ENCODE measurements around the gene ZNF407.
"Not testable (repeated sequence)": the region's sequence is repeated elsewhere in the genome, so short reads cannot be mapped to it uniquely, and the experiment has no call there.

Gene ZNF407, protein sequence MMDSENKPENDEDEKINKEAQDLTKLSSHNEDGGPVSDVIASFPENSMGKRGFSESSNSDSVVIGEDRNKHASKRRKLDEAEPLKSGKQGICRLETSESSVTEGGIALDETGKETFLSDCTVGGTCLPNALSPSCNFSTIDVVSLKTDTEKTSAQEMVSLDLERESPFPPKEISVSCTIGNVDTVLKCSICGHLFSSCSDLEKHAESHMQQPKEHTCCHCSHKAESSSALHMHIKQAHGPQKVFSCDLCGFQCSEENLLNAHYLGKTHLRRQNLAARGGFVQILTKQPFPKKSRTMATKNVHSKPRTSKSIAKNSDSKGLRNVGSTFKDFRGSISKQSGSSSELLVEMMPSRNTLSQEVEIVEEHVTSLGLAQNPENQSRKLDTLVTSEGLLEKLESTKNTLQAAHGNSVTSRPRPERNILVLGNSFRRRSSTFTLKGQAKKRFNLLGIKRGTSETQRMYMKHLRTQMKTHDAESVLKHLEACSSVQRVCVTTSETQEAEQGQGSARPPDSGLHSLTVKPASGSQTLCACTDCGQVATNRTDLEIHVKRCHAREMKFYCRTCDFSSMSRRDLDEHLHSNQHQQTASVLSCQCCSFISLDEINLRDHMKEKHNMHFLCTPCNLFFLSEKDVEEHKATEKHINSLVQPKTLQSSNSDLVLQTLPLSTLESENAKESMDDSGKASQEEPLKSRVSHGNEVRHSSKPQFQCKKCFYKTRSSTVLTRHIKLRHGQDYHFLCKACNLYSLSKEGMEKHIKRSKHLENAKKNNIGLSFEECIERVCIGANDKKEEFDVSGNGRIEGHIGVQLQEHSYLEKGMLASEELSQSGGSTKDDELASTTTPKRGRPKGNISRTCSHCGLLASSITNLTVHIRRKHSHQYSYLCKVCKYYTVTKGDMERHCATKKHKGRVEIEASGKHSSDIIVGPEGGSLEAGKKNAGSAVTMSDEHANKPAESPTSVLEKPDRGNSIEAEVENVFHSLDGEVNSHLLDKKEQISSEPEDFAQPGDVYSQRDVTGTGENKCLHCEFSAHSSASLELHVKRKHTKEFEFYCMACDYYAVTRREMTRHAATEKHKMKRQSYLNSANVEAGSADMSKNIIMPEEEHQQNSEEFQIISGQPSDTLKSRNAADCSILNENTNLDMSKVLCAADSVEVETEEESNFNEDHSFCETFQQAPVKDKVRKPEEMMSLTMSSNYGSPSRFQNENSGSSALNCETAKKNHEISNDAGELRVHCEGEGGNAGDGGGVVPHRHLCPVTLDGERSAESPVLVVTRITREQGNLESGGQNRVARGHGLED (N-terminal part only)

DNA sequence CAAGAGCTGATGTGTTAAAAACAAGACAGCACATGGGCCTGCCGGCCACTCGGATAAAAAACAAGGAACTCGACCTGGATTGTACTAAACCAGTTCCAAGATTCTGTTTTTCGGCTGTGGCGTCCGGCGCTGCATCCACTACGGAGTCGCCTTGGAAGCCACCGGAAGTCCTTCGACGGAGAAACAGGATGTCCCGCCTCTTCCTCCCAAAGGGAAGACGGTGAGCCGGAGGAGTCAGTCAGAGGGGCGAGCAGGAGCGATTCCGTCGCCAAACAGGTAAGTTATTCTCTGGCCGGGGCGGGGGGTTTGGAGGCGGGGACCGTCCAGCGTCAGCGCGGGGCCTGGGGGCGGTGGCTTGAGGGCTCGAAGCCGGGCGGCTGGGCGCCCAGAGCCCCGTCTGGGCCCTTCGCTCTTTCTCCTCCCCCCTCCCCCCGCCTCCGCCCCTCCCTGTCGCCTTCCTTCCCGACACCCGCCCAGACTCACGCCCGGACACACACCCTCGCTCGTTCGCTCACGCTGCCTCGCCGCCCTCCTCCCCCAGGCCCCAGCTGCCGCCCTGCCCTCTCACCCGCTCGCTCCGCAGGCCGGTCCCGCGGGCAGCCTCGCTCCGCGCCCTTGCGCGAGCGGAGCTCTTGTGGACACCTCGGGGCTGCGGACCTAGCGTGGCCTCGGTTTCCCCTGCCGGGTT is at the start of gene ZNF407:
ZNF407 (plus strand) TSS at position 209 of the 688 bp plus-strand sequence. CDS start 33,150 bp downstream, outside the sequence.
- DNase-seq (ENCODE audit: extremely low read depth in 1 of 2, low read depth in 1 of 2): peak; percentile 64 to 83

DNA sequence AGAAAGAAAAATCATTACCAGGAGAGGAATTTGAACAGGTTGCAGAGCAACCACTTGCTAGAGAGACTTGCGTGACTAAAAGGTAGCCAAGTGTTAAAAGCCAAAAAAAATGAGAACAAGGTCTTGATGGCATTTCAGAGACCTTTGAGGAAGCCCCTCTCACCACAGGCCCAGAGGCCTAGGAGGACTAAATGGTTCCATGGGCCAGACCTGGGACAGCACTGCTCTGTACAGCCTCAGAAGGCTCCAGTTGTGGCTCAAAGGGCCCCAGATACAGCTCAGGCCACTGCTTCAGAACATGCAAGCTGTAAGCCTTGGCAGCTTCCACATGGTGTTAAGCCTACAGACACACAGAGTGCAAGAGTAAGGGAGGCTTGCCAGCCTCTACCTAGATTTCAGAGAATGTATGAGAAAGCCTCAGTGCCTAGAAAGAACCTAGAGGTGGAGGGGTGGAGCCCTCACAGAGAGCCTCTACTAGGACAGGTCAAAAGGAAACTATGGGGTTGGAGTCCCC is 48.0 kb upstream of the ZNF407 start:
- no peak for DNase-seq (ENCODE audit: extremely low read depth in 1 of 2, low read depth in 1 of 2)

GRCh38 chr18:74550886-74551285 is 46.8 kb upstream of the ZNF407 start:
- DNase-seq (ENCODE audit: extremely low read depth in 1 of 2, low read depth in 1 of 2): no peak

- DNase-seq (ENCODE audit: extremely low read depth in 1 of 2, low read depth in 1 of 2): no peak
Measured at GRCh38 chr18:74551452-74551851, 46.2 kb upstream of the ZNF407 start.

- DNase-seq (ENCODE audit: extremely low read depth in 1 of 2, low read depth in 1 of 2): peak; percentile 39 to 57
Measured at GRCh38 chr18:74551936-74552555, 45.6 kb upstream of the ZNF407 start.

DNA sequence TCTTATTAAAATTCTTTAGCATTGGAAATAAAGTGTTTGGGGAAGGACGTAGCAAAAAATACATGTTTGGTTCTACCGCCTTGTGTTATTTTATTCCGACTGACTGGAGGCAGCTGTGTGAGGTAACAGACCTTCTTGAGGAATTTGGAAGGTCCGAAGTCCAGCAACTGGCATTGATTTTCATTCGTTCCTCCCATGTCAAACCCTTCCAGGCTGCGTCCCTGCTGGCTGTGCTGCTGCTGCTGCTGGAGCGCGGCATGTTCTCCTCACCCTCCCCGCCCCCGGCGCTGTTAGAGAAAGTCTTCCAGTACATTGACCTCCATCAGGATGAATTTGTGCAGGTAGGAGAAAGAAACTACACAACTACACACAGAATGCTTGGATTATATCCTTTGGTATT is 41.5 kb upstream of the ZNF407 start:
- DNase-seq (ENCODE audit: extremely low read depth in 1 of 2, low read depth in 1 of 2): no peak

GRCh38 chr18:74558096-74558495 is 39.6 kb upstream of the ZNF407 start:
- no peak for DNase-seq (ENCODE audit: extremely low read depth in 1 of 2, low read depth in 1 of 2)

GRCh38 chr18:74562131-74562730 is 35.4 kb upstream of the ZNF407 start:
- DNase-seq (ENCODE audit: extremely low read depth in 1 of 2, low read depth in 1 of 2): no peak

- DNase-seq (ENCODE audit: extremely low read depth in 1 of 2, low read depth in 1 of 2): no peak
Measured at GRCh38 chr18:74562775-74563174, 34.9 kb upstream of the ZNF407 start.

- DNase-seq (ENCODE audit: extremely low read depth in 1 of 2, low read depth in 1 of 2): no peak
Measured at GRCh38 chr18:74563999-74564398, 33.7 kb upstream of the ZNF407 start.

GRCh38 chr18:74565164-74565563 is 32.5 kb upstream of the ZNF407 start:
- DNase-seq (ENCODE audit: extremely low read depth in 1 of 2, low read depth in 1 of 2): not testable (repeated sequence)

GRCh38 chr18:74565993-74566392 is 31.7 kb upstream of the ZNF407 start:
- DNase-seq (ENCODE audit: extremely low read depth in 1 of 2, low read depth in 1 of 2): not testable (repeated sequence)

- DNase-seq (ENCODE audit: extremely low read depth in 1 of 2, low read depth in 1 of 2): no peak
Measured at GRCh38 chr18:74567822-74568221, 29.8 kb upstream of the ZNF407 start.

GRCh38 chr18:74569401-74569800 is 28.3 kb upstream of the ZNF407 start:
- no peak for DNase-seq (ENCODE audit: extremely low read depth in 1 of 2, low read depth in 1 of 2)

GRCh38 chr18:74570266-74570665 is 27.4 kb upstream of the ZNF407 start:
- DNase-seq (ENCODE audit: extremely low read depth in 1 of 2, low read depth in 1 of 2): no peak

DNA sequence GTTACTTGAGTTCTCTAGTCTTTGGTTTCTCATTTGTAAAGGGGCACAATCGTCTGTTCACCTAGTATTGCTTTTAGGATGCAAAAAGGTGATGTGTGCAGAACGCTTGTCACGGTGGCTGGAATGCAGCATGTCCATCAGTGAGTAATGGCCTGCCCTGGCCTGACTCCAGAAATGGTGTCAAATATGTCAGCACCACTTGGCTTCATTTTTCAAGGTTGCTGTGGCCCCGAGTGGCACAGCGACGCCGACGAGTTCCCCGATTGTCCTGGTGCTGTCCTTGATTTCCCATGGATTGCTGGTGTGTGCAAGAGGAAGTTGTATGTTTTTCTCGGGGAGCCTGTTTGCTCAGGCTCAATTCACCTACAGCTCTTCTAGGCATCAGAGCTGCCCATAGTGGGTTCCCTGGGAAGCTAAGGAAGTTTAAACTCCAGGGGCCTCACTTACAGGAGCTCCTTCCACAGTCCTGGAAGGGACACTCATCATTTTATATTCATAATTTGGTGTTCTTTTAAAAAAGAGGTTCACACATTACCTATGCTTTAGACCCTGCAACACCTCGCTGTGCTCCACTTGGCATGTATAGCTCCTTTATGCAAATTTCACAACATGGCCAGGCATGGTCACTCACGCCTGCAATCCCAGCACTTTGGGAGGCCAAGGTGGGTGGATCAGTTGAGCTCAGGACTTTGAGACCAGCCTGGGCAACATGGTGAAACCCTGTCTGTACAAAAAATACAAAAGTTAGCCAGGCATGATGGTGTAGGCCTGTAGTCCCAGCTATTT is 25.6 kb upstream of the ZNF407 start:
- no peak for DNase-seq (ENCODE audit: extremely low read depth in 1 of 2, low read depth in 1 of 2)

GRCh38 chr18:74573053-74573452 is 24.6 kb upstream of the ZNF407 start:
- no peak for DNase-seq (ENCODE audit: extremely low read depth in 1 of 2, low read depth in 1 of 2)

DNA sequence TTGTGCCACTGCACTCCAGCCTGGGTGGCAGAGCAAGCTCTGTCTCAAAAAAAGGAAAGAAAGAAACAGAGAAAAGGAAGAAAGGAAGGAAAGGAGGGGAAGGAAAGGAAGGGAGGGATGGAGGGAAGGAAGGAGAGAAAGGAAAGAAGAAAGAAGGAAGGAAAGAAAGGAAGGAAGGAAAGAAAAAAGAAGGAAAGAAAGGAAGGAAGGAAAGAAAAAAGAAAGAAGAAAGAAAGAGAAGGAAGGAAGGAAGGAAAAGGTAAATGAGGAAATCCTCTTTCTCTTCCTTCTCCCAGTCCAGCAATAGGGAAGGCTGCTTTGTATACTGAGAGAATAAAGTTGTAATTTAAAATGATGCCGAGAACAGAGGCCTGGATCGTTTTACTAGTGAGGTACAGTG is 22.8 kb upstream of the ZNF407 start:
- no peak for DNase-seq (ENCODE audit: extremely low read depth in 1 of 2, low read depth in 1 of 2)

DNA sequence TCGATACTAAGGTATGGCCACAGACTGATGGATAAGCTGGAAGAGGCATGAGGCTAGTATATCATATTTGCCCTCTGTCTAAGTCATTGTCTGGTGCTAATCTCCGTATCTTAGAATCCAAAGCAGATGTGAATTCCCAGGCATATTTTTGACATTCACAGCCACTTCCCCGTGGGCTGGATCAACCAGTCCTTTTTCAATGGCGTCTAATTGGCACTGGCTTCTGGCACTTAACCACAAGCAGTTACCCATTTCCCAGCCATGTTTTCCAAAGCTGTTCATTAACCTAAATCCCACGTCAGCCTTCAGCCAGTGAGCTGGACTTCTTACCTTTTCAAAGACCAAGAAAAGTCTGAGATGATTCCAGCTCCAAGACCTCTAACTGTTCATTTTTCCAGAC is 20.7 kb upstream of the ZNF407 start:
- DNase-seq (ENCODE audit: extremely low read depth in 1 of 2, low read depth in 1 of 2): no peak
